GM13977 (cell line): ENCODE results near the gene CMA1.

Experiments
- DNase-seq: peaks from one replicate; pipeline ENCODE4 v3.0.0; 2012; ENCODE audit warnings: low spot score
- CTCF ChIP-seq: IDR thresholded peaks from 2 replicates; pipeline ENCODE4 v1.5.1; 2012; ENCODE audit warnings: mild to moderate bottlenecking, control low read depth; ENCODE audit not compliant: insufficient read depth; ENCODE audit errors: extremely low read depth, missing control alignments
- in situ Hi-C: fragments of 300-500 bp; cut with MboI; formaldehyde crosslinking; loops from one replicate; pipeline ENCODE4 v1.12.0; 2022; ENCODE audit warnings: low sequenced_read_pairs, low pct_unique_long_range_greater_than_20kb, mixed read lengths, inconsistent platforms; ENCODE audit not compliant: unreplicated experiment

CMA1 gene

GRCh38 chr14:24463884-24464785 lies 43.9 kb downstream of the CMA1 start:
- no peak for TF ChIP-seq CTCF
- in situ Hi-C loops: loop anchor here (25.0 kb wide), 1 partner anchor 223 kb away; no protein-coding TSS in a partner anchor
- no peak for DNase-seq

GRCh38 chr14:24463017-24463883 lies 44.8 kb downstream of the CMA1 start:
- in situ Hi-C loops: loop anchor here (25.0 kb wide), 1 partner anchor 224 kb away; no protein-coding TSS in a partner anchor
- no peak for DNase-seq
- TF ChIP-seq CTCF: no peak

GRCh38 chr14:24461336-24461735 lies 46.7 kb downstream of the CMA1 start:
- in situ Hi-C loops: loop anchor here (25.0 kb wide), 1 partner anchor 226 kb away; no protein-coding TSS in a partner anchor

GRCh38 chr14:24459331-24459730 lies 48.7 kb downstream of the CMA1 start:
- no peak for DNase-seq
- in situ Hi-C loops: loop anchor here (25.0 kb wide), 1 partner anchor 228 kb away; no protein-coding TSS in a partner anchor
- no peak for TF ChIP-seq CTCF

More at GRCh38 chr14:24461336-24461735, 46.7 kb downstream of the CMA1 start:
- no peak for TF ChIP-seq CTCF
- DNase-seq: no peak

GRCh38 chr14:24458736-24459135 lies 49.3 kb downstream of the CMA1 start:
- no peak for DNase-seq
- in situ Hi-C loops: loop anchor here (25.0 kb wide), 1 partner anchor 229 kb away; no protein-coding TSS in a partner anchor
- no peak for TF ChIP-seq CTCF

GRCh38 chr14:24456980-24457379 lies 51.1 kb downstream of the CMA1 start:
- no peak for DNase-seq
- in situ Hi-C loops: loop anchor here (25.0 kb wide), 1 partner anchor 230 kb away; no protein-coding TSS in a partner anchor
- no peak for TF ChIP-seq CTCF
